GM19463 (cell line): ENCODE data around the gene PRPF4.

Experiments used
- ATAC-seq: cut with Tn5 transposase; IDR thresholded peaks from one replicate; pipeline ENCODE4 v1.9.1; 2021; ENCODE audit warnings: mild to moderate bottlenecking, moderate library complexity; ENCODE audit not compliant: unreplicated experiment

The PRPF4 gene

DNA sequence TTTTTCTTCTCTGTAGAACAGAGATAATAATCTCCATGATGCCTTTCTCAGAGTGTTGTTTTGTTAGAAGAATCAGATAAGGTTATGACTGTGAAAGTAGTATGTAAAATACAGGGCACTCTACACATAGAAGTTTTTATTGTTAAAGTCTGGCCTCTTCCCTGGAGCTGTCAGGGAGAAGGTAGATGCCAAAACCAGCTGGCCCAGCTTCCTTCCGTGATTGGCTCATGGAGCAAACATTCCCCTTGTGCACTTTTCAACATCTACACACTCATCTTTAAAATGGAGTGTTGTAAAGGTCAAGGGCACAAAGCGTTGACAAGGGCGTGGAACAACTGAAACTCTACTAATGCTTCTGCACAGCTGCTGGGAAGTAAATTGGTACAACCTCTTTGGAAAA, 35.1 kb downstream of the PRPF4 start:
- no peak for ATAC-seq

DNA sequence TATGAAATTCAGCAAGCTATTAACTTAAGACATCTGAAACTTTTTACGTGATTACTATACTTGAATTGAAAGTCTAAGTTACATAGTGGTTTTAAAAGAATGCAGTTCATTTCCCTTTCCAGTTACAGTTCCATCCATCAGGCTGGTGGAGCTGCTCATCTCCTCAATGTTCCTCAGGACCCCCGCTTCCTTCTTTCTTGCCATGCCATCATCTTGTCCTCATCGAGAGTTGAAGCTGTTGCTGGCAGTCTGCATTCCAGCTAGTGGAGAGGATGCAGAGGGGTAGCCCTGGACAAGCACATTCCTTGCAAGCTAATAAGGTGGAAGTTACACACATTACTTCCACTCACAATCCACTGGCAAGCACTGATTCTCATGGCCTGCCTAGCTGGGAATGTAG, 36.5 kb downstream of the PRPF4 start:
- no peak for ATAC-seq

DNA sequence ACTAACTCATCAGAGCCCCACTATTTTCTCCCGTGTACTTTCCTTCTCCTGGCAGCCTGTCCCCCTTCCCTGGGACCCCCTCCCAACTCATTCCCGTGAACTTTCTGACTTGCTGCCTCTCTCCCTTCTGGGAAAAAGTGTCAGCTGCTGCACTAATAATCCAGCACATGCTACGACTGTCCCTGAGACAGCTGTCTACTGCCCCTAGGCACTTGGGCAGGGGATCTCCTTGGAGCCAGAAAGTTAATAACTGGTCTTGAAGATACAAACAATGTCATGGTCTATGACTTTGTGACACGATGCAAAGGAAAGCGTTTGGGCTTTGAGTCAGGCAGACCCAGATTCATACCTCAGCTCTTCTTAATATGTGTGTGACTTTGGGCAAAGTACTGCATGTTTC, 37.8 kb downstream of the PRPF4 start:
- no peak for ATAC-seq

DNA sequence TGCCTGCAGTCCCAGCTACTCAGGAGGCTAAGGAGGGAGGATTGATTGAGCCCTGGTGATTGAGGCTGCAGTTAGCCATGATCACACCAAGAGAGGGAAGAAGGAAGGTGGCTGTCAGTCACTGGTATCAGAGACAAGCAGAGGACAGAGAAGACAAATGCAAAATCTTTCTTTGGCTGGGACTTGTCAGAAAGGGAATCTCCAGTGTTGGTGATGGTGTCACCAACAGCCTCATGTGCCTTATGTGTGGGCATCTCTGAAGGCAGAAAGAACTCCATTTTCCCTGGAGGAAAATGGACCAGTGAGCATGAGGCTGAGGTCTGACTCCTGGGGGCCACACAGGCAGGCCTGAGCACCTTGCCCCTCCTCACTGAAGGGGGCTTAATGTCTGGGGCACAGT, 39.8 kb downstream of the PRPF4 start:
- ATAC-seq, result no peak

DNA sequence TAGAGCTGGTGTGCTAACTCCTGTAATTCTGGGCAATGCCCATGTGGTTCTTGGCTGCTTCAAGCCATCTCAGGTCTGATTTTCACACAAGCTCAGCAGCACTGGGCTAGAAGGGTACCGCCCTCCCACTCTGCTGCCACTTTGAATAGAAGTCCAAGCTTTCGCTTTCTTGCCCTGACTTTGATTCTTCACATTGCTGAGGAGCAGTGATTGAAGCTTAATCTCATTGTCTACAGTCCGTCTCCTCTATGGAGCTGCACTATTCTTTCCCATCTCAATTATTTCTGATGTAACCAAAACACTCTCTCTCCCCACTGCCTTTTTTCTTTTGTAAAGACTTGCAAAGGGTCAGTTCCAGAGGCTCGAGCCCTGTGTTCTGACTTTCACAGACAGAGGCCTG, 40.6 kb downstream of the PRPF4 start:
- no peak for ATAC-seq

DNA sequence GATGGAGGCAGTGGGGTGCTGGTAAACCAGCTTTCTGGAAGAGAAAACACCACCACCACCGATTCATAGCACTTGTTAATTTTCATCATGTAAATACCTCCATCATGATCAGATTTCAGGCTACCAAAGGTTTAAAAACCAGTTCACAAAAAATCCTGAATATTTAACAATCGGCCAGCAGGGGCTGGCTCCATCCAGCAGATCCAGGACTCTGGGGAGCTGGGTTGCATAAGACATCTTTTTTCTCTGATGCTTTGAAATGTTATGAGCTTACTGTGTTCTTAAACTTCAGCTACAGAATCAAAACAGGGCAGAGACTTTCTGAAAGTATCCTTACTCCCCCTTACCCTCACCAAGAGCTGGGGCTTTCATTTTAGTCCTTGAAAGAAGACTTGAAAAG, 42.3 kb downstream of the PRPF4 start:
- no peak for ATAC-seq

DNA sequence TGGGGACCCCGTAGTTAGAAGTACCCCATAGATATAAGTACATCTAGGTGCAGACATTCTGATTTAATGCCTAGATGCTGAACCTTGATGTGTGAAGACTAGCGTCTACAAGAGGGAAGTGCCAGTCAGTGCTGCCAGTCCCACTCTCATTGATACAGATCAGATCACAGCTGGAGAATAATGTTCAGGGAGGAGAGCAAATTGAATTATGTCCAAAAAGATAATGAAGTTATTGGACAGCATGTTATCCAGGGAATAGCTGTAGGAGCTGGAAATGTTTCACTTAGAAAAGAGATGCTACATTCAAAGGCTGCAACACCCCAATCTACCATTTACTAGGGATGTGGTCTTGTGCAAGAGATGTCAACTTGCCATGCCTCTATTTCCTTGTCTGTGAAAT, 43.6 kb downstream of the PRPF4 start:
- no peak for ATAC-seq

DNA sequence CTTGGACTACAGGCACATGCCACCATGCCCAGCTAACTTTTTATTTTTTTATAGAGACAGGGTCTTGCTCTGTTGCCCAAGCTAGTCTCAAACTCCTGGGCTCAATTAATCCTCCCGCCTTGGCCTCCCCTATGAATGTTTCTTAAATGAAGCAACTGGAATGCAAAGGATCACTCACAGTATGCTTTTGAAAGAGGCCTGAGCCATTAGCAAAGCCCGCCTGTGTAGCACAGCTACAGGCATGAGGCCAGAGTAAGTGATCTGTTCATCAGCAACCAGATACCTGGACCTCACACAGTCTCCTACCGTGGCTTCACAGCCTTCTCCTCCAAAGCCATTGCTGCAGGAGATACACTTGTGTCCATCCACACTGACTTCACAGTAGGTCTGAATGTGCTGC, 44.6 kb downstream of the PRPF4 start:
- ATAC-seq, result no peak

DNA sequence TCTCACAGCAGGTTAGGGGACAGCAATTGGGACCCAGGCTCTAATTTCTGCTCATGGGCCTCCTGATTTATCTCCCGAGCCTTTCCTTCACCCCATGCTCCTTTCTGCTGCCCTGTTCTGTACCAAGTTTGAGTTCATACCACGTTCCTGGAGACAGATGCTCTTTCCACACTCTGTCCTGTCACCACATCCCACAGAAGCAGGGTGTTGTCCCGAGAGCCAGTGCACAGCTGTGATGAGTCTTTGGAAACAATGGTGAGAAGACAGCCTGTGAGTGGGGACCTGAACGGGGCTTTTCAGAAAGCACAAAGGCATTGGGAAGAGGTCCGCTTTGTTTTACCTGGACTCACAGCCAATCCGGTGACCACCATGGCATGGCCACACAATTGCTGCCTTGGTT, 47.2 kb downstream of the PRPF4 start:
- ATAC-seq, result no peak

DNA sequence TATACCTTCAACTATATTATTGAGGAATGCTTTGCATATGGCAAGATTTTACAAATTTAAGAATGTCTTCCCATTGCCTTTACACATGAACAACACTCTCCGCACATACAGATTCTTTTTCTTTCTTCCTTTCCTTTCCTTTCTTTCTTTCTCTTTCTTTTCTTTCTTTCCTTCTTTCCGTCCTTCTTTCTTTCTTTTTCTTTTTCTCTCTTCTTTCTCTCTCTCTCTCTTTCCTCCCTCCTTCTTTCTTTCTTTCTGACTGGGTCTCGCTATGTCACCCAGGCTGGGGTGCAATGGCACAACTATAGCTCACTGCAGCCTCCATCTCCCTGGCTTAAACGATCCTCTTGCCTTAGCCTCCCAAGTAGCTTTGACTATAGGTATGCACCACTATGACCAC, 50.8 kb downstream of the PRPF4 start:
- no peak for ATAC-seq

DNA sequence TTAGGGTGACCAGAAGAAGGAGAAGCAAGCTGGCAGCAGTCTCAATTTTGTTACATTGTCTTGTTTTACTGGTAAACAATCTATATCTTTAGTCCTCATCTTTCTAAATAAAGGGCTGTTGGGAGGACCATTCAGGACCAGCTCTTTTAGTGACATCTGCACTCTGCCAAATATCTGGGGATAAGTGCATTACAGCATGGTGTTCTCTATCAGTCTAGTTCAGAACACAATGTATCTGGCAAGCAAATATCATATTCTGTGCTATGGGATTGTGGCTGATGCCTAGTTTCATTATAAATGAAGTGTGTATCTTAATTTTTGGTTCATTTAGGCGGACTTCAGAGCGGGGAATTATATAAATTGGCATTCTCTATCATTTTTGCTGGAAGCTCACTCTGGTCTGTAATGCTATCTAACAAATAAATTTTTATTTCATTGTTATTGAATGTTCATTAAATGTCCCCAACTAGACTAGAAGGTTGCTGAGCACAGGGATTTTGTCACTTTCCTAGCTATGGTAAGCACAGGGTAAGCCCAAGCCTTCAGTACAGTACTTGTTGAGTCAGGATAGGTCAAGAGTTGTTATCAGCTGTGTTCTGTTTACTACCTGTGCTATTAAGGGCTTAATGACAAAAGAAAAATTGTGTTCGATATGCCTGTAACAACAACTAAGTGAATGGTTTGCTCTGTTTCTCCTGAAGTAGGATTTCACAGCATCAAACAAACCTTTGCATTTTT, 52.8 kb downstream of the PRPF4 start:
- ATAC-seq, result no peak

DNA sequence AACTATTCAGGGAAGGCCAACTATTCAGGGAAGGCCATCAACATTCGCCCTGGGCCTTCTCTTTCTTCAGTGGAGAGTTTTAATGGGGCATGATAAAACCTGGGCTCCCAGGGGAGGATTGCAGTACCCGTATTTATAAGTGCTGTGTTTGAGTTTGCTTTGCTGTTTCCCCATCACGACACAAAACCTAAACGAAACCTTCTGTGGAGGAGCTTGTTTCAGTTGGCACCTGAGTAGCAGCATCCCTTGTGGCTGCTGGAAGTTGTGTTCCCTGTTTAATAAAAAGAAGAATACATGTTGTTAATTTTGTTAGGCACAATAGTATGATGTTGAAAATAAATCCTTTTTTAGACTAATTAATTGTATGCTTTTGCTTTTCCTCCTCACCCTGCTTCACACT, 56.3 kb downstream of the PRPF4 start:
- no peak for ATAC-seq

DNA sequence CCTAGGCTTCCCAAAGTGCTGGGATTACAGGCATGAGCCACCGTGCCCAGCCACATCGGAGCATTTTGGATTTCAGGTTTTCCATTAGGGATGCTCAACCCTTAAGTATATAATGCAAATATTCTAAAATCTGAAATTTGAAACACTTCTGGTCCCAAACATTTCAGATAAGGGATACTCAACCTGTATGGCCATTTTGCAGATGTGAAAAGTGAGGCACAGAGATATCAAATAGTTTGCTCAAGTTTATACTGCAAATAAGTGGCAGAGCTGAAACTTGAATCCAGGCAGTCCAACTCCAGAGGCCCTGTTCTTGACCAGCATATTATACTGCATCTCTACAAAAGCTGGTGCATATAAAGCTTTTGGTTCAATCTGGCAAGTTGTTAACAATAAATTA, 62.3 kb downstream of the PRPF4 start:
- ATAC-seq, result no peak

DNA sequence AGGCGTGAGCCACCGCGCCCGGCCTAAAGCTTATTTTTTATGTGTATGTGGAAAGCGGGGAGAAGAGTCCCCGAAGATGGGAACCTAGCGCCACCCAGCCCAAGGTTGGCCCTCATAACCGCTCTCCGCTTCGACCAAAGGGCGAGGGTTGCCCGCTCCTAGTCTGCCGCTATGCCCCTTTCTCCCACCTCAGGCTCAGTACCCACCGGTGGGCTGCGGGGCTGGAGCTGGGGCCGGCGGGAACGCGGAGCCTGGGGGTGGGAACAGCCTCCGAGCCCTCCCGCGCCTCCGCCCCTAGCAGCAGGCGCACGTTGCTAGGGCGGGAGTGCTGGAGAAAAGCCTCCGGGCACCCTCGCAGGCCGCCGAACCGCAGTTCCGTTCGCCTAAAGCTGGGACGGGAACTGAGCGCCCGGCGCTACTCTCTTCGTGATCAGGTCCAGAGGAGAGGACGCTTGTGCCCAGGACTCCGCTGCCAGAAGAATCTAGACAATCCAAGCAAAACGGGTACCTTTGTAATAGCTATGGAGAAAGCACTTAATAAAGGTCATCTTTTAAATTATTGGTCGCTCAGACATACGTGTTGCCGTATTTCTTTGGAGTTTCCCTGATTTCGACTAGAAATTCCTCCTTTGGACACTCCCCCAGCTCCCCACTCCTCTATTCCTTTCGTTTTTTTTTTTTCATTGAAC, 64.7 kb downstream of the PRPF4 start, which contains the start of gene WDR31:
Gene WDR31 (minus strand): TSS at position 265 of the 689 bp plus-strand sequence. CDS start 8,253 bp downstream, outside the sequence.
- peak; percentile 98 for ATAC-seq

DNA sequence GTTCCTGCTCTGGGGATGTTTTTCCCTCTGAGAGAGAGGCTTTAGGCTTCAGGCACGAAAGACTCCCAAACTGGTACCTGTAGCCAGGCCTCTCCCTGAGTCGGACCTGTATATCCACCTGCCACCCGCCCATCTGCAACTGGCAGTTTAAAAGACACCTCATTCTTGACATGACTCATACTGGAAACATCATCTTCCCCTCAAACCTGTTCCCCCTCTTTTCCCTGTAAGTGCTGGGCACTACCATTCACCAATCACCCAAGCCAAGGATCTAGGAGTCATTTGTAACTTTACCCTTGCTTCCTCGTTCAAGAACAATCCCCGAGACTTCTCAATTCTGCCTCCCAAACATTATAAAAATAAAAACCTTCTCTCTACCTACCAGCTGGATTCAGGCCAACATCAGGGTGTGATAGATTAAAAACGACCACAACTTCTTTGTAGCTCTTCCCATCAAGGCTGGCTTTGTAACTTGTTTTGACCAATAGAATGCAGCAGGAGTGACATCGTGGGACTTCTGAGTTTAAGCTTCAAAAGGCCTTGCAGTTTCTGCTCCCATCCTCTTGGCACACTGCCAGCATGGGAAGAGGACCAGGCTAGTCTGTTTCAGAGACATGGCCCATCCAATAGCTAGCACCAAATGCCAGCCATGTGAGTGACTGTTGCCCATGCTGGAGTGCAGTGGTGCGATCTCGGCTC, 66.4 kb downstream of the PRPF4 start:
- no peak for ATAC-seq
